Osteoblast (primary cell): ENCODE results near the gene FAM151A. TPM values are rescaled to one million over a fixed set of nuclear protein-coding genes. Genes with fewer than 3 reads are reported as not detected.

Source experiments
- DNase-seq: peaks from one replicate; pipeline ENCODE4 v3.0.0; 2011; ENCODE audit warnings: low spot score, mixed read lengths; ENCODE audit not compliant: insufficient read length; ENCODE audit errors: missing footprints
- H2AFZ ChIP-seq: 2 replicates; pipeline ENCODE4 v1.6.0; 2011; ENCODE audit warnings: mild to moderate bottlenecking, low read length
- H3K27ac ChIP-seq: 2 replicates; pipeline ENCODE4 v1.5.1; 2011; ENCODE audit warnings: mild to moderate bottlenecking, low read depth, low read length, moderate library complexity
- H3K27me3 ChIP-seq: 2 replicates; pipeline ENCODE4 v1.6.0; 2012; ENCODE audit warnings: mild to moderate bottlenecking, control low read depth, inconsistent platforms, low read length, moderate library complexity; ENCODE audit not compliant: insufficient read depth
- H3K36me3 ChIP-seq: 2 replicates; pipeline ENCODE4 v1.5.1; 2011; ENCODE audit warnings: mild to moderate bottlenecking, low read length, control low read depth, moderate library complexity; ENCODE audit not compliant: insufficient read depth
- H3K4me1 ChIP-seq: 2 replicates; pipeline ENCODE4 v1.5.1; 2011; ENCODE audit warnings: mild to moderate bottlenecking, low read length, control low read depth, moderate library complexity; ENCODE audit not compliant: insufficient read depth
- H3K4me2 ChIP-seq: 2 replicates; pipeline ENCODE4 v1.6.0; 2011; ENCODE audit warnings: mild to moderate bottlenecking, low read length; ENCODE audit not compliant: insufficient read depth
- H3K4me3 ChIP-seq: fragments of 200-600 bp; sonication (generic); 3 replicates; pipeline ENCODE4 v1.5.1; 2012; ENCODE audit warnings: mild to moderate bottlenecking, low read length, inconsistent platforms; ENCODE audit not compliant: insufficient read depth
- H3K79me2 ChIP-seq: 2 replicates; pipeline ENCODE4 v1.6.0; 2012; ENCODE audit warnings: mild to moderate bottlenecking, low read length, control low read depth, inconsistent platforms; ENCODE audit not compliant: insufficient read depth
- H3K9me3 ChIP-seq: 2 replicates; pipeline ENCODE4 v1.5.1; 2011; ENCODE audit warnings: low read depth, low read length, control low read depth
- H4K20me1 ChIP-seq: 2 replicates; pipeline ENCODE4 v1.6.0; 2012; ENCODE audit warnings: mild to moderate bottlenecking, low read length, control low read depth; ENCODE audit not compliant: insufficient read depth
- total RNA-seq: library from RNA; depleted of rRNA; stranded (reverse); fragments of >200 nt; gene quantifications from 2 replicates; pipeline ENCODE4 v1.2.3, GENCODE V29; 2012
- TF ChIP-seq, protein P1 (sequence below): IDR thresholded peaks from 2 replicates; pipeline ENCODE4 v1.5.1; 2011; ENCODE audit warnings: mild to moderate bottlenecking, low read depth, low read length, moderate library complexity; ENCODE audit errors: extremely low read depth

The FAM151A gene
- total RNA-seq, 1 donor: not detected

DNA sequence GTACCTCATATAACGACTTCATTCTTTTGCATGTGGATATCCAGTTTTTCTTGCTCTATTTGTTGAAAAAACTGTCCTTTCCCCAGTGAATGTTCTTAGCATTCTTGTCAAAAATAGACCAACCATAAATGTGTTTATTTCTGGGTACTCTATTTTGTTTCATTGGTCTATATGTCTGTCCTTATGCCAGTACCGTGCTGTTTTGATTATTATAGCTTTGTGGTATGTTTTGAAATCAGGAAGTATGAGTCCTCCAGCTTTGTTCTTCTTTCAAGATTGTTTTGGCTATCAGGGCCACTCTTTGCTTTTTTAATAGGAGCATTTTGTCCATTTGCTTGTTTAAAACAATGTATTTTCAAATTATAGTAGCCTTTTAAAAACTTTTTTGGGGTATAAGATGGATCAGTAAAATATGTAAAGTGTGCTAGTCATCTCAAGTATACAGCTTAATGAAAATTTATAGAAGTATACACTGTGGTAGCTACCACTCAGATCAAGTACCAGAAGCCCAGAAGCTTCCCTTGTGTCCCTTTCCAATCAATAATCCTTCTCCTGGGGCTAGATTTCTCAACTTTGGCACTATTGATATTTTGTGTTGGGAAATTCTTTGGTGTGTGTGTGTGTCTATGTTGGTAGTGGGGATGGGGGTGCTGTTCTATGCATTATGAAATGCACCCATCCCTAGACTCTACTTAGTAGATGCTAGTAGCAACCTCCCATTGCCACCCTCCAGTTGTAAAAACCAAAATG is 35.0 kb upstream of the FAM151A start:
- Histone ChIP-seq H3K27ac (no peak overlapping the region), H3K27me3 (no peaks in the 10 kb centered on the region), H3K4me2 (no peak overlapping the region), H3K4me3 (no peak overlapping the region), H2AFZ (no peak overlapping the region), H3K9me3 (peaks cover 2% of the 10 kb centered on the region), H3K79me2 (no peaks in the 10 kb centered on the region), H3K36me3 (no peaks in the 10 kb centered on the region), H3K4me1 (no peaks in the 10 kb centered on the region), H4K20me1 (no peaks in the 10 kb centered on the region)
- DNase-seq: no peak
- TF ChIP-seq, protein P1, sequence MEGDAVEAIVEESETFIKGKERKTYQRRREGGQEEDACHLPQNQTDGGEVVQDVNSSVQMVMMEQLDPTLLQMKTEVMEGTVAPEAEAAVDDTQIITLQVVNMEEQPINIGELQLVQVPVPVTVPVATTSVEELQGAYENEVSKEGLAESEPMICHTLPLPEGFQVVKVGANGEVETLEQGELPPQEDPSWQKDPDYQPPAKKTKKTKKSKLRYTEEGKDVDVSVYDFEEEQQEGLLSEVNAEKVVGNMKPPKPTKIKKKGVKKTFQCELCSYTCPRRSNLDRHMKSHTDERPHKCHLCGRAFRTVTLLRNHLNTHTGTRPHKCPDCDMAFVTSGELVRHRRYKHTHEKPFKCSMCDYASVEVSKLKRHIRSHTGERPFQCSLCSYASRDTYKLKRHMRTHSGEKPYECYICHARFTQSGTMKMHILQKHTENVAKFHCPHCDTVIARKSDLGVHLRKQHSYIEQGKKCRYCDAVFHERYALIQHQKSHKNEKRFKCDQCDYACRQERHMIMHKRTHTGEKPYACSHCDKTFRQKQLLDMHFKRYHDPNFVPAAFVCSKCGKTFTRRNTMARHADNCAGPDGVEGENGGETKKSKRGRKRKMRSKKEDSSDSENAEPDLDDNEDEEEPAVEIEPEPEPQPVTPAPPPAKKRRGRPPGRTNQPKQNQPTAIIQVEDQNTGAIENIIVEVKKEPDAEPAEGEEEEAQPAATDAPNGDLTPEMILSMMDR: no peak

DNA sequence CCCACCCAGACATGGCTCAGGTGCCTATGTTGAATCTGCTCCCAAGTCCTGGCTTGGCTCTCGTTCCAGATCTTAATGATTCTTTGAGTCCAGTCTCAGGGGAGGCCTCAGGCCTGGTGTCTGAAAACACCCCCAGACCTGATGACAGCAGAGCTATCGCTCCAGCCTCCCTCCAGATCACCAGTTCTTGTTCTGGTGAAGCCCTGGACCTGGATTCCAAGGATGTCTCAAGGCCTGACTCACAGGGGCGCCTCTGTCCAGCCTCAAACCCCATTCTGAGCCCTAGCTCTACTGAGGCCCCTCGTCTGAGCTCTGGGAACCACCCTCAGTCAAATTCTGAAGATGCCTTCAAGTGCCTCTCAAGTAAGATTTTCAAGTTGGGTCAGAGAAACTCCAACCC is 29.7 kb upstream of the FAM151A start:
- Histone ChIP-seq H4K20me1 (no peaks in the 10 kb centered on the region), H3K4me1 (no peaks in the 10 kb centered on the region), H3K4me2 (no peak overlapping the region), H3K36me3 (no peaks in the 10 kb centered on the region), H2AFZ (no peak overlapping the region), H3K79me2 (no peaks in the 10 kb centered on the region), H3K27ac (no peak overlapping the region), H3K27me3 (peaks cover 17% of the 10 kb centered on the region), H3K4me3 (no peak overlapping the region), H3K9me3 (peaks cover 1% of the 10 kb centered on the region)
- TF ChIP-seq, protein P1: no peak
- DNase-seq: peak; percentile 19

DNA sequence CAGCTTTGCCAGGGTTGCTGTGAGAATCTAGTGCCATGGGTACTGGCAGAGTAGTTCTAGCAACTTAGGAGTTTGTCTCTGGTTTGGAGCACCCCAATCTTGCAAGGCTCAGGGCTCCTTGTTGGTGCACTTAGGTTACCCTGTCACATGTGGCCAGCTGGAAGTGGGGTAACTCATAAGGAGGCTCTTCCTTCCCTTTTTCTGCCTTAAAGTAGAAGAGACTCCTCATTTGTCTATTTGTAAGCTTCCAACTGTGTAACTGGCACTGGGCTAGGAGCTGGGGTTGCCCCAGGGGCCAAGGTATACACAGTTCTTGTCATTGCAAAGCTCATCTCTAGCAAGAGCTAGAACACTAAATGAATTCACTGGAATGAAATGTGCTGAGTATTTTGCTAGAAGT is 28.8 kb upstream of the FAM151A start:
- no peaks in the 10 kb centered on the region for H3K9me3 ChIP-seq
- DNase-seq: peak; percentile 10
- H4K20me1 ChIP-seq: no peaks in the 10 kb centered on the region
- no peak overlapping the region for H2AFZ ChIP-seq
- peaks cover 17% of the 10 kb centered on the region for H3K27me3 ChIP-seq
- no peak overlapping the region for H3K4me2 ChIP-seq
- no peaks in the 10 kb centered on the region for H3K36me3 ChIP-seq
- TF ChIP-seq, protein P1: no peak
- no peak overlapping the region for H3K27ac ChIP-seq
- H3K79me2 ChIP-seq: no peaks in the 10 kb centered on the region
- no peaks in the 10 kb centered on the region for H3K4me1 ChIP-seq
- no peak overlapping the region for H3K4me3 ChIP-seq

DNA sequence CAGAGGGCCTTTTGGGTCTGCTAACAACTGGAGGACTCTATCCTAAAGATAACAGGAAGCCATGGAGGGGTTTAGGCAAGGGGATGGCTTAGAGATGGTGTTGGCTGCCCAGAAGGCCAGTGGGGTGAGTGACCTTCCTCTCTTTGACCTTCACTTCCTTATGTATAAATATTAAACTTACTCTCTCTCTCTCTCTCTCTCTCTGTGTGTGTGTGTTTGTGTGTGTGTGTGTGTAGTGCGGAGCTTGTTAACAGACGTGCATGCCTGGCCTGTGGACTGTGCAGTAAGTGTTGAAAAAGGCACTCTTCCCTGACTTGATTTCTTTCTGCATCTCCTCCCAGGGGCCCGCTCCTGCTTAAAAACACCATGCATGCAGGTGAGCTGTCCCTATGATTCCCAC is 28.3 kb upstream of the FAM151A start:
- no peak overlapping the region for H3K4me2 ChIP-seq
- H2AFZ ChIP-seq: no peak overlapping the region
- no peaks in the 10 kb centered on the region for H3K4me1 ChIP-seq
- DNase-seq: peak; percentile 18
- H3K27me3 ChIP-seq: peaks cover 17% of the 10 kb centered on the region
- TF ChIP-seq, protein P1: no peak
- no peaks in the 10 kb centered on the region for H3K9me3 ChIP-seq
- H3K27ac ChIP-seq: no peak overlapping the region
- no peaks in the 10 kb centered on the region for H4K20me1 ChIP-seq
- no peak overlapping the region for H3K4me3 ChIP-seq
- no peaks in the 10 kb centered on the region for H3K36me3 ChIP-seq
- H3K79me2 ChIP-seq: no peaks in the 10 kb centered on the region
